IMR-90 (cell line): ENCODE data around the gene ZBTB47. TPM values are rescaled to one million over a fixed set of nuclear protein-coding genes. Genes with fewer than 3 reads are reported as not detected.
A peak's percentile ranks its signal among the peaks of the same experiment; 100 is the strongest.

Source experiments
- ATAC-seq: fragments of 200-7000 bp; cut with Tn5 transposase; 2 replicates; pipeline ENCODE4 v1.9.1; 2020; ENCODE audit warnings: low read depth, mild to moderate bottlenecking, moderate library complexity
- BruUV-seq: library from RNA; stranded (reverse); fragments of 400-500 nt; replicated peaks from 2 replicates; lab custom pipeline; 2021; lab: Mats Ljungman, UMichigan
- CTCF ChIA-PET: fragments of 300-600 bp; formaldehyde crosslinking; extraction: SDS; loops from one replicate; lab custom pipeline; 2021; ENCODE audit warnings: antibody characterized with exemption; lab: Yijun Ruan, JAX
- POLR2A ChIA-PET: fragments of 300-600 bp; sonication (Branson Sonifier 250); formaldehyde crosslinking; loops from one replicate; lab custom pipeline; 2022; ENCODE audit warnings: antibody characterized with exemption; ENCODE audit not compliant: unreplicated experiment; lab: Charles Lee
- DNase-seq: peaks from one replicate; pipeline ENCODE4 v3.0.0; 2013
- H2AFZ ChIP-seq: replicated peaks from 2 replicates; pipeline ENCODE3; 2013; ENCODE audit warnings: low read length, mild to moderate bottlenecking; ENCODE audit not compliant: poor library complexity
- H2AK5ac ChIP-seq: 2 replicates; pipeline ENCODE4 v1.6.1; 2013; ENCODE audit warnings: low read depth, low read length, inconsistent platforms
- H2AK9ac ChIP-seq: replicated peaks from 2 replicates; pipeline ENCODE3; 2013; ENCODE audit warnings: mild to moderate bottlenecking, low read depth, low read length, moderate library complexity; ENCODE audit not compliant: poor library complexity
- H2BK120ac ChIP-seq: 2 replicates; pipeline ENCODE4 v1.6.1; 2013; ENCODE audit warnings: low read depth, low read length, inconsistent platforms
- H2BK15ac ChIP-seq: 3 replicates; pipeline ENCODE4 v1.6.1; 2013; ENCODE audit warnings: low read depth, low read length, inconsistent platforms
- H2BK20ac ChIP-seq: 2 replicates; pipeline ENCODE4 v1.6.1; 2013; ENCODE audit warnings: low read depth, mild to moderate bottlenecking, inconsistent platforms, low read length, moderate library complexity
- H2BK5ac ChIP-seq: 2 replicates; pipeline ENCODE4 v1.6.1; 2013; ENCODE audit warnings: mild to moderate bottlenecking, low read depth, low read length, inconsistent platforms; ENCODE audit not compliant: poor library complexity, severe bottlenecking
- H3K14ac ChIP-seq: replicated peaks from 2 replicates; pipeline ENCODE4 v1.6.1; 2013; ENCODE audit warnings: low read depth, low read length, inconsistent platforms
- H3K18ac ChIP-seq: 2 replicates; pipeline ENCODE4 v1.6.1; 2013; ENCODE audit warnings: low read depth, low read length, control low read depth
- H3K23ac ChIP-seq: 2 replicates; pipeline ENCODE4 v1.6.1; 2013; ENCODE audit warnings: low read depth, low read length, inconsistent platforms
- H3K27ac ChIP-seq: 2 replicates; pipeline ENCODE4 v1.5.1; 2013; ENCODE audit warnings: mild to moderate bottlenecking, control low read depth, low read length; ENCODE audit not compliant: insufficient read depth
- H3K27me3 ChIP-seq: 2 replicates; pipeline ENCODE4 v1.6.1; 2013; ENCODE audit warnings: low read length; ENCODE audit not compliant: control insufficient read depth, insufficient read depth
- H3K36me3 ChIP-seq: 2 replicates; pipeline ENCODE4 v1.6.1; 2013; ENCODE audit warnings: low read length, mixed read lengths; ENCODE audit not compliant: control insufficient read depth, insufficient read depth
- H3K4ac ChIP-seq: 2 replicates; pipeline ENCODE4 v1.6.1; 2013; ENCODE audit warnings: low read depth, low read length, inconsistent platforms
- H3K4me1 ChIP-seq: 2 replicates; pipeline ENCODE4 v1.6.1; 2013; ENCODE audit warnings: low read length, mixed read lengths; ENCODE audit not compliant: control insufficient read depth, insufficient read depth
- H3K4me2 ChIP-seq: 2 replicates; pipeline ENCODE4 v1.6.1; 2013; ENCODE audit warnings: low read depth, mild to moderate bottlenecking, control low read depth, low read length, moderate library complexity
- H3K4me3 ChIP-seq: 2 replicates; pipeline ENCODE4 v1.5.1; 2013; ENCODE audit warnings: low read depth, mild to moderate bottlenecking, control low read depth, low read length, moderate library complexity; ENCODE audit not compliant: insufficient read depth
- H3K56ac ChIP-seq: 2 replicates; pipeline ENCODE4 v1.6.1; 2013; ENCODE audit warnings: low read length, inconsistent platforms; ENCODE audit not compliant: insufficient read depth; ENCODE audit errors: extremely low read depth
- H3K79me1 ChIP-seq, 2 experiments: 2 replicates each; pipeline ENCODE4 v1.6.1; 2013; ENCODE audit warnings: low read length in 2 of 2, inconsistent platforms in 1 of 2, low read depth in 1 of 2
- H3K9ac ChIP-seq: 2 replicates; pipeline ENCODE4 v1.6.1; 2013; ENCODE audit warnings: low read depth, low read length, control low read depth
- H3K9me1 ChIP-seq: 2 replicates; pipeline ENCODE4 v1.6.1; 2013; ENCODE audit warnings: low read length, inconsistent platforms; ENCODE audit not compliant: insufficient read depth
- H3K9me3 ChIP-seq: 2 replicates; pipeline ENCODE4 v1.6.1; 2013; ENCODE audit warnings: low read length; ENCODE audit not compliant: control insufficient read depth, insufficient read depth
- H4K20me1 ChIP-seq: 2 replicates; pipeline ENCODE4 v1.6.1; 2013; ENCODE audit warnings: low read length, inconsistent platforms; ENCODE audit not compliant: insufficient read depth
- H4K5ac ChIP-seq: 2 replicates; pipeline ENCODE4 v1.6.1; 2013; ENCODE audit warnings: mild to moderate bottlenecking, low read depth, low read length, control low read depth
- H4K8ac ChIP-seq, 2 experiments: 2 replicates each; pipeline ENCODE4 v1.6.1; 2013; ENCODE audit warnings: low read depth in 2 of 2, low read length in 2 of 2, control low read depth in 1 of 2, inconsistent platforms in 1 of 2
- H4K91ac ChIP-seq: 2 replicates; pipeline ENCODE4 v1.6.1; 2013; ENCODE audit warnings: low read depth, low read length, inconsistent platforms; ENCODE audit not compliant: insufficient read depth
- MAFK ChIP-seq: IDR thresholded peaks from 2 replicates; pipeline ENCODE4 v1.6.1; 2012; ENCODE audit warnings: low read depth, low read length, improper control_type of control experiment
- SMC3 ChIP-seq: fragments of 150-350 bp; IDR thresholded peaks from 2 replicates; pipeline ENCODE4 v1.6.1; 2016; ENCODE audit warnings: low read depth, mild to moderate bottlenecking, antibody characterized with exemption, low read length, moderate library complexity
- WGBS, 2 experiments: methylation state at CpG; one replicate each; pipeline versions ENCODE4 v1.1.5 to v1.1.7; 2013; ENCODE audit warnings: missing lambda C conversion rate in 2 of 2; ENCODE audit not compliant: insufficient read length in 1 of 2; ENCODE audit errors: extremely low coverage in 2 of 2; 5-methylcytosine and 5-hydroxymethylcytosine counted together
- dilution Hi-C: fragments of 300-500 bp; cut with HindIII; formaldehyde crosslinking; loops from one replicate; pipeline ENCODE4 v1.14.3; 2018; ENCODE audit warnings: low sequenced_read_pairs; ENCODE audit not compliant: unreplicated experiment
- in situ Hi-C: fragments of 300-500 bp; cut with MboI; formaldehyde crosslinking; loops from 3 replicates; pipeline ENCODE4 v1.14.3; 2019; ENCODE audit warnings: low sequenced_read_pairs, inconsistent platforms, mixed read lengths
- intact Hi-C: fragments of 100-400 bp; cut with micrococcal nuclease; formaldehyde crosslinking; loops from 2 replicates; pipeline ENCODE4 v1.10.0; 2022
- polyA plus RNA-seq, 3 experiments: library from polyadenylated mRNA; depleted of rRNA; stranded (reverse); fragments of >200 nt; gene quantifications; 2 replicates each; pipeline ENCODE4 v1.2.3, GENCODE V29; 2012; ENCODE audit warnings: low replicate concordance in 1 of 3
- total RNA-seq: library from RNA; depleted of rRNA; stranded (reverse); fragments of >200 nt; gene quantifications from 2 replicates; pipeline ENCODE4 v1.2.3, GENCODE V29; 2012

ZBTB47 gene
- total and polyA plus RNA-seq, 2 of the 4 experiments (the other 2 are of a cell fraction) = 10.9 to 16.8 TPM

GRCh38 chr3:42667523-42668412 lies 14.3 kb downstream of the ZBTB47 start:
- no peak overlapping the region for H3K18ac ChIP-seq
- H4K91ac ChIP-seq = no peak overlapping the region
- in situ Hi-C loops (no loop called here), dilution Hi-C loops (no loop called here), intact Hi-C loops (no loop called here)
- H4K8ac ChIP-seq = no peak overlapping the region
- no peaks in the 10 kb centered on the region; the same call in 1 of the 2 replicates for H4K20me1 ChIP-seq
- no peaks in the 10 kb centered on the region for H3K79me1 ChIP-seq
- H2BK120ac ChIP-seq = no peak overlapping the region
- no peak overlapping the region for H2AK5ac ChIP-seq
- H3K9me3 ChIP-seq = peaks cover 3% of the 10 kb centered on the region
- ATAC-seq (peak; percentile 16), DNase-seq (no peak)
- H3K56ac ChIP-seq = no peak overlapping the region
- H3K23ac ChIP-seq = no peak overlapping the region
- no peak for TF ChIP-seq SMC3
- 0 out of 2 replicates have a peak, but pooled peaks have one; percentile 9 for TF ChIP-seq MAFK
- no peak overlapping the region for H3K27ac ChIP-seq
- H2BK5ac ChIP-seq = no peak overlapping the region
- peak overlapping the region; percentile 66 for H2AK9ac ChIP-seq
- WGBS, 2 experiments = 43% methylated on average over 5 of the region's 8 CpGs; no CpG with 5 or more reads in 1 of the 2 experiments
- no peak overlapping the region for H3K14ac ChIP-seq
- H3K4me1 ChIP-seq = no peaks in the 10 kb centered on the region; the same call in 1 of the 2 replicates
- ChIA-PET CTCF (interaction anchor here (1.0 kb wide), 1 partner anchor 15 kb away, joined by 4 read pairs; the partner anchor contains the start of gene ZBTB47), POLR2A (no interaction called here)
- no TSS peak for BruUV-seq
- no peak overlapping the region for H3K9ac ChIP-seq
- no peak overlapping the region for H4K5ac ChIP-seq
- no peak overlapping the region for H3K4me3 ChIP-seq
- peak overlapping the region; percentile 46 for H2AFZ ChIP-seq
- no peak overlapping the region for H2BK20ac ChIP-seq
- no peak overlapping the region for H2BK15ac ChIP-seq
- H3K4ac ChIP-seq = no peak overlapping the region
- H3K27me3 ChIP-seq = peaks cover 7% of the 10 kb centered on the region; the same call in 1 of the 2 replicates
- H3K9me1 ChIP-seq = peaks cover 3% of the 10 kb centered on the region; the same call in 1 of the 2 replicates
- H3K36me3 ChIP-seq = no peaks in the 10 kb centered on the region
- H3K4me2 ChIP-seq = no peak overlapping the region
